NCI-H1048 (cell line): ENCODE data around the gene CYRIA.

Experiments
- DNase-seq: peaks from one replicate; lab custom pipeline; 2025; lab: John Stamatoyannopoulos, UW

Gene CYRIA

GRCh38 chr2:16650287-16651249 is 15.1 kb downstream of the CYRIA start:
- DNase-seq: no peak

- no peak for DNase-seq
Measured at GRCh38 chr2:16649353-16650286, 16.0 kb downstream of the CYRIA start.

- no peak for DNase-seq
Measured at GRCh38 chr2:16647992-16648617, 17.5 kb downstream of the CYRIA start.

GRCh38 chr2:16645775-16646559 is 19.7 kb downstream of the CYRIA start:
- no peak for DNase-seq

- no peak for DNase-seq
Measured at GRCh38 chr2:16645088-16645487, 20.5 kb downstream of the CYRIA start.

- no peak for DNase-seq
Measured at GRCh38 chr2:16644221-16644925, 21.3 kb downstream of the CYRIA start.

- no peak for DNase-seq
Measured at GRCh38 chr2:16643099-16643498, 22.5 kb downstream of the CYRIA start.

GRCh38 chr2:16642088-16642487 is 23.5 kb downstream of the CYRIA start:
- DNase-seq: no peak

- no peak for DNase-seq
Measured at GRCh38 chr2:16641509-16641908, 24.1 kb downstream of the CYRIA start.

- DNase-seq: no peak
Measured at GRCh38 chr2:16640867-16641266, 24.8 kb downstream of the CYRIA start.

GRCh38 chr2:16640001-16640700 is 25.5 kb downstream of the CYRIA start:
- DNase-seq: no peak

- DNase-seq: no peak
Measured at GRCh38 chr2:16639431-16639830, 26.2 kb downstream of the CYRIA start.

- no peak for DNase-seq
Measured at GRCh38 chr2:16638946-16639345, 26.7 kb downstream of the CYRIA start.

GRCh38 chr2:16637304-16637703 is 28.3 kb downstream of the CYRIA start:
- no peak for DNase-seq

GRCh38 chr2:16635791-16636699 is 29.6 kb downstream of the CYRIA start:
- DNase-seq: no peak

- DNase-seq: no peak
Measured at GRCh38 chr2:16633621-16634430, 31.8 kb downstream of the CYRIA start.

- DNase-seq: no peak
Measured at GRCh38 chr2:16632598-16632997, 33.0 kb downstream of the CYRIA start.

GRCh38 chr2:16630463-16630862 is 35.2 kb downstream of the CYRIA start:
- no peak for DNase-seq
